ENCODE results near the gene C12orf57.
A peak's percentile ranks its signal among the peaks of the same experiment; 100 is the strongest.

C12orf57 gene

GRCh38 chr12:6964605-6965025 lies 20.8 kb downstream of the C12orf57 start:
- peak overlapping the region in 1 of 3 experiments; percentile 65 for H3K4me3 Mint-ChIP-seq
- H3K27me3 Mint-ChIP-seq (ENCODE audit: low read depth): no peaks in the 10 kb centered on the region
- peaks cover 38% of the 10 kb centered on the region for H3K4me1 Mint-ChIP-seq
- TF ChIP-seq CTCF (IDR thresholded peaks at IDR 0.05; ENCODE audit: unreplicated experiment in 3 of 3): no peak
- peak overlapping the region; percentile 58 to 82 (median 68) for H3K27ac Mint-ChIP-seq
- H3K36me3 Mint-ChIP-seq (ENCODE audit: low read depth): peaks cover 30% of the 10 kb centered on the region
- no peaks in the 10 kb centered on the region for H3K9me3 Mint-ChIP-seq

GRCh38 chr12:6965026-6965661 lies 21.3 kb downstream of the C12orf57 start:
- Mint-ChIP-seq H3K36me3 (ENCODE audit: low read depth) (peaks cover 30% of the 10 kb centered on the region), H3K4me3 (peak overlapping the region; percentile 38 to 65 (median 48)), H3K4me1 (peaks cover 38% of the 10 kb centered on the region), H3K9me3 (no peaks in the 10 kb centered on the region), H3K27me3 (ENCODE audit: low read depth) (no peaks in the 10 kb centered on the region), H3K27ac (peak overlapping the region; percentile 58 to 82 (median 68))
- peak; percentile 81 to 90 (median 86) for TF ChIP-seq CTCF (IDR thresholded peaks at IDR 0.05; ENCODE audit: unreplicated experiment in 3 of 3)

GRCh38 chr12:6965714-6966113 lies 21.9 kb downstream of the C12orf57 start:
- Mint-ChIP-seq H3K27ac (peak overlapping the region in 2 of 3 experiments; percentile 68 to 82), H3K27me3 (ENCODE audit: low read depth) (no peaks in the 10 kb centered on the region), H3K9me3 (no peaks in the 10 kb centered on the region), H3K4me3 (peak overlapping the region in 2 of 3 experiments; percentile 48 to 65), H3K4me1 (peaks cover 36% of the 10 kb centered on the region), H3K36me3 (ENCODE audit: low read depth) (peaks cover 30% of the 10 kb centered on the region)
- TF ChIP-seq CTCF (IDR thresholded peaks at IDR 0.05; ENCODE audit: unreplicated experiment in 3 of 3): no peak

- no peak for TF ChIP-seq CTCF (IDR thresholded peaks at IDR 0.05; ENCODE audit: unreplicated experiment in 3 of 3)
- Mint-ChIP-seq H3K36me3 (ENCODE audit: low read depth) (peaks cover 30% of the 10 kb centered on the region), H3K4me1 (peaks cover 35% of the 10 kb centered on the region), H3K27ac (no peak overlapping the region), H3K27me3 (ENCODE audit: low read depth) (no peaks in the 10 kb centered on the region), H3K4me3 (peak overlapping the region; percentile 55 to 74 (median 59)), H3K9me3 (no peaks in the 10 kb centered on the region)
These were observed 22.5 kb downstream of the C12orf57 start for GRCh38 chr12:6966351-6966750.

- Mint-ChIP-seq H3K27me3 (ENCODE audit: low read depth) (no peaks in the 10 kb centered on the region), H3K4me3 (peak overlapping the region; percentile 43 to 65 (median 60)), H3K36me3 (ENCODE audit: low read depth) (peaks cover 30% of the 10 kb centered on the region), H3K9me3 (no peaks in the 10 kb centered on the region), H3K27ac (no peak overlapping the region), H3K4me1 (peaks cover 36% of the 10 kb centered on the region)
- no peak for TF ChIP-seq CTCF (IDR thresholded peaks at IDR 0.05; ENCODE audit: unreplicated experiment in 3 of 3)
These were observed 23.9 kb downstream of the C12orf57 start for GRCh38 chr12:6967651-6968100.

- no peaks in the 10 kb centered on the region for H3K27me3 Mint-ChIP-seq (ENCODE audit: low read depth)
- H3K4me1 Mint-ChIP-seq: peaks cover 36% of the 10 kb centered on the region
- peak overlapping the region; percentile 99 to 100 (median 100) for H3K4me3 Mint-ChIP-seq
- no peak for TF ChIP-seq CTCF (IDR thresholded peaks at IDR 0.05; ENCODE audit: unreplicated experiment in 3 of 3)
- peak overlapping the region in 2 of 3 experiments; percentile 66 to 74 for H3K27ac Mint-ChIP-seq
- H3K9me3 Mint-ChIP-seq: no peaks in the 10 kb centered on the region
- peaks cover 32% of the 10 kb centered on the region for H3K36me3 Mint-ChIP-seq (ENCODE audit: low read depth)
These were observed 24.6 kb downstream of the C12orf57 start for GRCh38 chr12:6968426-6968825.
